ENCODE results near the gene SHMT1. TPM values are rescaled to one million over a fixed set of nuclear protein-coding genes. Genes with fewer than 3 reads are reported as not detected.
A peak's percentile ranks its signal among the peaks of the same experiment; 100 is the strongest.
"Not testable (repeated sequence)": the region's sequence is repeated elsewhere in the genome, so short reads cannot be mapped to it uniquely, and the experiment has no call there.

The SHMT1 gene
- total RNA-seq, 1 donor from 2014 or later = 18.4 TPM

- ChIA-PET CTCF (interaction anchor here (0.6 kb wide), 1 partner anchor 14 kb away, joined by 3 read pairs; no protein-coding TSS in a partner anchor), POLR2A (no interaction called here)
- H3K4me3 Mint-ChIP-seq = no peak overlapping the region
- H3K27ac Mint-ChIP-seq = no peak overlapping the region
- ATAC-seq (ENCODE audit: low read depth) = no peak
- H3K27me3 Mint-ChIP-seq = peaks cover 27% of the 10 kb centered on the region
- no peaks in the 10 kb centered on the region for H3K36me3 Mint-ChIP-seq (ENCODE audit: low read depth)
- no peaks in the 10 kb centered on the region for H3K9me3 Mint-ChIP-seq
- DNase-seq = no peak
- H3K4me1 Mint-ChIP-seq = peaks cover 15% of the 10 kb centered on the region
- intact Hi-C loops (cut with micrococcal nuclease) = no loop called here
- TF ChIP-seq CTCF (IDR thresholded peaks at IDR 0.05) = no peak
These were observed 17.3 kb upstream of the SHMT1 start for GRCh38 chr17:18380471-18381157.

- H3K36me3 Mint-ChIP-seq (ENCODE audit: low read depth) = no peaks in the 10 kb centered on the region
- intact Hi-C loops (cut with micrococcal nuclease) = no loop called here
- no peak overlapping the region for H3K27ac Mint-ChIP-seq
- H3K4me3 Mint-ChIP-seq = no peak overlapping the region
- ChIA-PET POLR2A (no interaction called here), CTCF (no interaction called here)
- H3K9me3 Mint-ChIP-seq = peaks cover 3% of the 10 kb centered on the region
- H3K4me1 Mint-ChIP-seq = peaks cover 15% of the 10 kb centered on the region
- TF ChIP-seq CTCF (IDR thresholded peaks at IDR 0.05) = no peak
- H3K27me3 Mint-ChIP-seq = peaks cover 27% of the 10 kb centered on the region
- DNase-seq (no peak), ATAC-seq (ENCODE audit: low read depth) (no peak)
These were observed 16.1 kb upstream of the SHMT1 start for GRCh38 chr17:18379246-18380146.

GRCh38 chr17:18378614-18379013, 15.3 kb upstream of the SHMT1 start:
- peaks cover 21% of the 10 kb centered on the region for H3K27me3 Mint-ChIP-seq
- DNase-seq; intact Hi-C loops (cut with micrococcal nuclease); H3K4me3 Mint-ChIP-seq; H3K36me3 Mint-ChIP-seq (ENCODE audit: low read depth); POLR2A ChIA-PET; H3K27ac Mint-ChIP-seq; H3K9me3 Mint-ChIP-seq; ATAC-seq (ENCODE audit: low read depth); CTCF ChIA-PET: not testable (repeated sequence)
- peaks cover 15% of the 10 kb centered on the region for H3K4me1 Mint-ChIP-seq

- H3K36me3 Mint-ChIP-seq (ENCODE audit: low read depth) = no peaks in the 10 kb centered on the region
- no peak for DNase-seq
- no peak overlapping the region for H3K4me3 Mint-ChIP-seq
- H3K9me3 Mint-ChIP-seq = peaks cover 4% of the 10 kb centered on the region
- ChIA-PET POLR2A (no interaction called here), CTCF (no interaction called here)
- H3K4me1 Mint-ChIP-seq = peaks cover 15% of the 10 kb centered on the region
- ATAC-seq (ENCODE audit: low read depth) = no peak
- intact Hi-C loops (cut with micrococcal nuclease) = no loop called here
- peaks cover 21% of the 10 kb centered on the region for H3K27me3 Mint-ChIP-seq
- no peak for TF ChIP-seq CTCF (IDR thresholded peaks at IDR 0.05)
- H3K27ac Mint-ChIP-seq = no peak overlapping the region
These were observed 14.8 kb upstream of the SHMT1 start for GRCh38 chr17:18378205-18378505.

- ChIA-PET POLR2A (interaction anchor here (0.5 kb wide), 1 partner anchor 13 kb away, joined by 5 read pairs; no protein-coding TSS in a partner anchor), CTCF (no interaction called here)
- Mint-ChIP-seq H3K27ac (no peak within 1 kb of the TSS), H3K9me3 (peaks cover 4% of the 10 kb centered on the region), H3K4me3 (no peak within 1 kb of the TSS), H3K4me1 (peaks cover 15% of the 10 kb centered on the region), H3K36me3 (ENCODE audit: low read depth) (no peaks in the 10 kb centered on the region), H3K27me3 (peaks cover 21% of the 10 kb centered on the region)
- intact Hi-C loops (cut with micrococcal nuclease) = no loop called here
- ATAC-seq (ENCODE audit: low read depth) (peak; percentile 57), DNase-seq (no peak)
- no peak for TF ChIP-seq CTCF (IDR thresholded peaks at IDR 0.05)
These were observed 14.3 kb upstream of the SHMT1 start, which contains the start of gene EVPLL for GRCh38 chr17:18377437-18378204. Gene EVPLL (plus strand): TSS chr17:18377778. CDS start chr17:18380938, 3,160 bp downstream.

Data from activated B cell treated with CpG ODN at 0.5 μM for 24 hours (primary cell).